GM21528 (cell line): ENCODE results near the gene FOXK1.
"Not testable (repeated sequence)": the region's sequence is repeated elsewhere in the genome, so short reads cannot be mapped to it uniquely, and the experiment has no call there.

ENCODE experiments used
- ATAC-seq: cut with Tn5 transposase; IDR thresholded peaks from one replicate; pipeline ENCODE4 v1.9.1; 2021; ENCODE audit warnings: mild to moderate bottlenecking, moderate library complexity; ENCODE audit not compliant: unreplicated experiment, low FRiP score

Gene FOXK1

DNA sequence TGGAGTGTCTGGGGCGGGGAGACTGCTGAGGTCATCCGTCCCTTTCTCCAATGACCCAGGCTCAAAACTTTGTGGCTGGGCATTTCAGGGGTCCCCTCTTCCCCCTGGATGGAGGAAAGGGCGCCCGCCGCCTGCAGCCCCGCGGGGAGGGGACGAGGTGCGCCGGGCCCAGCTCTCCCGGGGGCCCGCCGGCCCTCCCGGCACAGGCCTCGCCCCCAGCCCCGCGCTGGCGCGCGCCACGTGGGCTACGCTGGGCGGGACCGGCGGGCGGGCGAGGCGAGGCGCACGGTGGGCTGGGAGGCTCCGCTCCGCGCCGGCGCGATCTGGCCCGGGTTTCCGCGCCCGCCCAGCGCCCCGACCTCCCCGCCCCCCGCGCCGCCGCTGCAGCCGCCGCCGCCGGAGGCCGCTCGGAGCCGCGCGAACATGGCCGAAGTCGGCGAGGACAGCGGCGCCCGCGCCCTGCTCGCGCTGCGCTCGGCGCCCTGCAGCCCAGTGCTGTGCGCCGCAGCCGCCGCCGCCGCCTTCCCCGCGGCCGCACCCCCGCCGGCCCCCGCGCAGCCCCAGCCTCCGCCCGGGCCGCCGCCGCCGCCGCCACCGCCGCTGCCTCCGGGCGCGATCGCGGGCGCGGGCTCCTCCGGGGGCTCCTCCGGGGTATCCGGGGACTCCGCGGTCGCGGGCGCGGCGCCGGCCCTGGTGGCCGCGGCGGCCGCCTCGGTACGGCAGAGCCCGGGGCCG, at the start of gene FOXK1:
Gene FOXK1 (plus strand): TSS at position 410 of the 735 bp plus-strand sequence. CDS start 14 bp downstream, at position 424.
- ATAC-seq = peak; percentile 74

DNA sequence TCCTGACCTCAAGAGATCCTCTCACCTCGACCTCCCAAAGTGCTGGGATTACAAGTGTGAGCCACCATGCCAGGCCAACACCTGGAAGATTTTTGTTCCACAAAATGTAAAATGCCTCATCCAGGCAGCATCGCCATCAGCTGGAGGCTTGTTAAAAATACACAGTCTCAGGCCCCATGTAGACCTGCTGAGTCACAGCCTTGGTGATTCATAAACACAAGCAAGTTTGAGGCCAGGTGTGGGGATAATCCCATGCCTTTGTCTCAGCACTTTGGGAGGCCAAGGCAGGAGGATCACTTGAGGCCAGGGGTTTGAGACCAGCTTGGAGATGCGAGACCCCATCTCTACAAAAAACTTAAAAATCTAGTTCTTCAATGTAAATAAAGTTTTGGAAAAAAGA, 49.1 kb upstream of the FOXK1 start:
- ATAC-seq = no peak

DNA sequence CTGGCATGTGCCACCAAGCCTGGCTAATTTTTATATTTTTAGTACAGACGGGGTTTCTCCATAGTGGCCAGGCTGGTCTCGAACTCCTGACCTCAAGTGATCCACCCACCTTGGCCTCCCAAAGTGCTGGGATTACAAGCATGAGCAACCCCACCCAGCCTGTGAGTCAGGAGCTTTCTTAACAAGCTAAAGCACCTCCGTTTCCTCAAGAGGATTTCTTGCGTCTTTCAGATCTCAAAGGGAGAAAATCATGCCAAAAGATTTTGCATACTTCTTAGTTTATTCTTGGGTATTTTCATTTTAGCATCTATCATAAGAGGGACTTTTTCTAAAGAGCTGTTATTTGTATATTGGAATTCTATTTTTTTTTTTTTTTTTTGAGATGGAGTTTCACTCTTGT, 47.9 kb upstream of the FOXK1 start:
- ATAC-seq = no peak

DNA sequence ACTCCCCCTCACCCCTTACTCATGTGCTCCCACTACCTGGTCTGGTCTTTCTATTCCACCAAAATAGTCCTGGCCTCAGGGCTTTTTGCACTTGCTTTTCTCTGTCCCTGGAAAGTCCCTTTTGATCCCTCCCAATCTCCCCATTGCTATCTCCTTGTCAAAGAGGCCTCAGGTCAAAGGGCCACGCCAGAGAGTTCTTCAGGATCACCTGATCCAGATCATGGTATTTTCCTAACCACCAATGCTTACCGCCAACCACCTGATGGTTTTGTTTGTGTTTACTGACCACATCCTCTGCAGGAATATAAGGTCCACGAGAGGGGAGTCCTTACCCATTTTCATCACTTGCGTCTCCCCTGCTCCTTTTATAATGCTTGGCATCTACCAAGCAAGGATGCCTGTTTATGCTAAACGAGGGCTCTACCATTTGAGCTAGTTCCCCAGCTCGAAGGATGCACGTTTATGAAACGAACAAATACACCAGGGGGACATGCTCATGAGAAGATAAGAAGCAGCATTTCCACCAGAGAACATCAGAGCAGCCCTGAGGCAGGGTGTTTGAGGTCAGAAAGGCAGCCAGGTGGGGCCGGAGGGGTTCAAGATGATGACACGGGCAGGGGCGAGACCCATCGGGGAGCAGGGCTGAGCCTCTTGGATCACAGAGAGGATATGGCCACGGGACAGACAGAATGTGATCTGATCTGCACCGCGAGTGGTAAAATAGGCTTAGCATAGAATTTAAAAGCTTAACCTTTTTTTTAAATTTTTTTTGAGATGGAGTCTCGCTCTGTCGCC, 43.1 kb upstream of the FOXK1 start:
- ATAC-seq = no peak

DNA sequence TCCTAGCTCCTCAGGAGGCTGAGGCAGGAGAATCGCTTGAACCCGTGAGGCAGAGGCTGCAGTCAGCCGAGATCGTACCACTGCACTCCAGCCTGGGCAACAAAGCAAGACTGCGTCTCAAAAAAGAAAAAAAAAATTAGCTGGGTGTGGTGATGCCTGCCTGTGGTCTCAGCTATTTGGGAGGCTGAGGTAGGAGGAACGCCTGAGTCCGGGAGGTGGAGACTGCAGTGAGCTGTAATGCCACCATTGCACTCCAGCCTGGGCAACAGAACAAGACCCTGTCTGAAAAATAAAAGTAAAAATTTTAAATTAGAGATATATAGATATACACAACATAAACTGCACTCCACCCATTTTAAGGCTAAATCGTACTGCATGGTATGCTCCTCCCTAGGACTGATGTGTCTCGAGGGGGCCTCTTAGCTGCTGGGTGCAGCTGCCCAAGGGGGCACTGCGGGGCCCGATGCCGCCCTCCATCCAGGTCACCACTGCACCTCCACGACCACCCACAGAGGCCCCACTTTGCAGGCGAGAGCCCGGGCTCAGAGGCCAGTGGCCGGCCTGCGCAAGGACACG, 40.9 kb upstream of the FOXK1 start:
- ATAC-seq = peak; percentile 44

DNA sequence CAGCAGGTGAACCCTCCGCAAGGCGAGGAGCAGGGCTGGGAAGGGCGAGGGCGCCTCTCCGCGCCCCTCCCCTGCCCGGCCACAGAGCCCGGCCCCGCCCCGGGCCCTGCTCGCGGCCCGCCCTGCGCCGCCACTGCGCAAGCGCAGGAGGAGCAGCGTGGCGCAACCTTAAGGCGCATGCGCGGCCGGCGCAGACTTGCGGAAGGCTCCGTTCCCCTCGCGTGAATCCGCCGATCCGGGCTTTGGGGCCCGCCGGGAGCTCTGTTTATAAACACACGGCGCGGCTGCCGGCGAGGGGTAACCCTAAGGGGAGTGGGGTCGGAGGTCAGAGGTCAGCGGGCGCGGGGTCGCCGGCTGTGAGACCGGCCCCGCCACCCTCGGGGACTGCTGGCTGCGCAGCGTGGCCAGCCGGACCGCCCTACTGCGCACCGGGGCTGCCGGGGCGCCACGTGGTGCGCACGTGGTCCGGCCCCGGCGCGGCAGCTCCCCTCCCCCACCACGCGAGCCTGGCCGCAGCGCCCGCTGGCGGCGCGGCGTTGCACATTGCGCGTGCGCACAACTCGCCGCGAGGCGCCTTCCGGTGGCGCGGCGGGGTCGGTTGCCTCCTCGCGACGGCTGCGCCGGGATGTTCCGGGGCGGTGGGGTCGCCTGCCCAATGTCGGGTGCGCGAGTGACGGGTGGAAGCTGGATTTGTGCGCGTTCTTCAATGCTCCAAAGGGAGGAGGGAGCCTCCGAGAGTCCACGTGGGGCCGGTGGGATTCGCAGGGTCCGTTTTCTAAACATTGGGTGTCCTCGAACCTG, 40.2 kb upstream of the FOXK1 start:
- peak; percentile 87 for ATAC-seq

DNA sequence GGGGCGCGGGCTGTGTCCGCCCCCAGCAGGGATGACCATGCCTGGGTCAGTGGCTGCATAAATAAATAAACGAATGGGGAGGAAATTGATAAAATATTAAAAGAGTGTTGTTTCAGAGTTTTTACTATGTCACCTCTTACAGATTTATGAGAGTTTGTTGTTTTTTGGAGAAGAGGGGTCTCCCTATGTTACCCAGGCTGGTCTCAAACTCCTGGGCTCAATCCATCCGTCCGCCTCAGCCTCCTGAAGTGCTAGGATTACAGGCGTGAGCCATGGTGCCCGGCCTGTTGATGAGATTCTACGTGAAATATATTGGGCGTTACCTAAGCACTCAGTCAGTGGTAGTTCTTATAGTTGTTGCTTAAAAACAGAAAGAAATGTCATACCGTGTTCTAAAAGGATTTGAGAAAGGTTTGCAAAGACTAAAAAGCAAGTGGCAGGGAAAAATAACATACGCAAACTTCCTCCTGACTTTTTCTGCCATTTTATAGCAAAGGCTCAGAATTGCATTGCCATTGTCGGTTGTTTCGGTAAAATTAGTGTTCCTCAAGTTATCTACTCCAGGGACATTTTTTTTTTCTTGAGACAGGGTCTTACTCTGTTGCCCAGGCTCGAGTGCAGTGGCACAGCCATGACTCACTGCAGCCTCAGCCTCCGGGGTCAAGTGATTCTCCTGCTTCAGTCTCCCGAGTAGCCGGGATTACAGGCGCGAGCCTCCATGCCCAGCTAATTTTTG, 39.5 kb upstream of the FOXK1 start:
- ATAC-seq = no peak

DNA sequence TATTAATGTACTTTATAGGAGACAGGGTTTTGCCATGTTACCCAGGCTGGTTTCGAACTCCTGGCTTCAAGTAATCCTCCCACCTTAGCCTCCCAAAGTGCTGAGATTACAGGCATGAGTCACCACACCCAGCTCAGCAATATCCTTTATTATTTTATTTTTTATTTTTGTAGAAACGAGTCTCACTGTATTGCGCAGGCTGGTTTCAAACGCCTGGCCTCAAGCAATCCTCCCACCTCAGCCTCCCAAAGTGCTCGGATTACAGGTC, 39.0 kb upstream of the FOXK1 start:
- not testable (repeated sequence) for ATAC-seq

DNA sequence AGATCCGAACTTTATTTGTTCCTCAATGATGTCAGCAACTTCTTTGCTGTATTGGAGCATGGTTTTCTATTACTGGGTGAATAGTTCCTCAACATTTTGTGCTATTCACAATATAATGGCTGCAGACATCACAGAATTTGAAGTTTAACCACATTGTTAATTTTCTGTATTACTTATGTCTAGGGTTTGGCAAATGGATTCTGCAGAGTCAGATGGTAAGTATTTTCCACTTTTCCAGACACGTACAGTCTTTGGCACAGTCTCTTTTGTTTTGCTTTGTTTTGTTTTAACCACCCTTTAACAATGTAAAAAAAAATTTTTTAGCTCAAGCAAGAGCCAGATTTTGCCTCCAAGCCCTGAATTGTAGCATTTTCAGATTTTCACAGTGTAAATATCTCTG, 36.8 kb upstream of the FOXK1 start:
- no peak for ATAC-seq

DNA sequence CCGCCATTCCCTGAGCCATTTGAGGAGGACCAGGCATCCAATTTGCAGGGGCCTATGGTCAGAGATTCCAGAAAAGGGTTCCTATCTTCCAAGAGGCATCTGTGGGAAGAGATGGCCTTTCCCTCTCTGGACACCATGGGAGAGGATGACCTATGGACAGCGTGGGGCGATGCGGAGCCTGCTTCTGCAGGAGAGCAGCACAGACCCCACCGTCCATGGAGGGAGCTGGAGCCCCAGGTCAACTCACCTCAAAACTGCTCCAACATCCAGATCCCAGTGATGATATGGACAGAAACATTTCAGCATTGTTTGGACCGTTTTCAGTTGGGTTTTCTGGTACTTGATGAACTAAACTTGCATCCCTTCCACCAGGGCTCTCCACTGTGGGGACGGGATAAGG, 34.0 kb upstream of the FOXK1 start:
- no peak for ATAC-seq

DNA sequence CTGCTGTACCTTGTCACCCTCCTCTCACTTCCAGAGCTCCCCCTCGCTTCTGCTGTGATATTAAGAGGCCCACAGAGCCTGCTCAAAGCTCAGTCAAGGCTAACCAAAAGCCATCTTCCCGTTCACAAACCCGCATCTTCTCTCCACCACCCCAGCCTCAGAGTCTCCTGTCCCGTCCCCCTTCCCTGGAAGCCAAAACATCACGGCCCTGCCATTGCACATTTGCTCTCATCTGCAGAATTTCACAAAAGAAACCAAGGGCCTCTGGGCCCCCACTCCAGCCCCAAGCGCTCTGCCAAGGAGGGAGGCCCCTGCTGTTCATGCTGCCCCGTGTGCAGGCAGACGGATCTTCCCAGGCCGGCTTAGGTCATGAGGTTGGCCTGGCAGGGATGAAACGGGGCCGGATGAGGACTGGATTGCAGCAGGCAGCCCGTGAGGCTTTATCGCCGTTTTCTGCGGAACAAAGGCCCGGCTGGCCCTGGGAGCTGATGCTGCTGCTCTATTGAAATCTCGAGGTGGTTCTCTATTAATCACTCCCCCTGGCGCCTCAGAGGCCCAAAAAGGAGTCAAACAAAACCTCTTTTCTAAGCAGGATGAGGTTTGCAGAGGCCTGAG, 31.6 kb upstream of the FOXK1 start:
- no peak for ATAC-seq

DNA sequence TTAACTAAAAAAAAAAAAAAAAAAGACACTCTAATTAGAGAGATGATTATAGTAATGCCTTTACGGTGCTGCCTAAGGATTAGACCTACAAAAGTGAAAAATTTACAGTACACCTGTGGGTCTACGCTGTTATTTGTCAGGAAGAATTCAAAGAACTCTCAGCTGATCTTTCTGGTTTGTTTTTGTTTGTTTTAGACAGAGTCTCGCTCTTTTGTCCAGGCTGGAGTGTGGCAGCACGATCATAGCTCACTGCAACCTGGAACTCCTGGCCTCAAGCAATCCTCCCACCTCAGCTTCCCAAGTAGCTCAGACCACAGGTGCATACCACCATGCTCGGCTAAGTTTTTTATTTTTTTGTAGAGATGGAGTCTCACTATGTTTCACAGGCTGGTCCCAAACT, 28.3 kb upstream of the FOXK1 start:
- no peak for ATAC-seq

DNA sequence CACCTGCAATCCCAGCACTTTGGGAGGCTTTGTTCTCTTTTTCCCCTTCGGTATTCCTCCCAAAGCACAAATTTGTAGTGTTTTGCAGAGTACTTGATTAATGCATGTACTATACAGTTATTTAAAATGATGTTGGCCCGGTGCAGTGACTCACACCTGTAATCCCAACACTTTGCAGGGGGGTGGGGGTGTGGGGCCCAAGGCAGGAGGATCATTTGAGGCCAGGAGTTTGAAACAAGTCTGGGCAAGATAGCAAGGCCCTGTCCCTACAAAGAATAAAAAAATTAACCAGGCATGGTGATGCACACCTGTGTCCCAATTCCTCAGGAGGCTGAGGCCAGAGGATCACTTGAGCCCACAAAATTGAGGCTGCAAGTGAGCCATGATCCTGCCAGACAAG, 26.8 kb upstream of the FOXK1 start:
- no peak for ATAC-seq

DNA sequence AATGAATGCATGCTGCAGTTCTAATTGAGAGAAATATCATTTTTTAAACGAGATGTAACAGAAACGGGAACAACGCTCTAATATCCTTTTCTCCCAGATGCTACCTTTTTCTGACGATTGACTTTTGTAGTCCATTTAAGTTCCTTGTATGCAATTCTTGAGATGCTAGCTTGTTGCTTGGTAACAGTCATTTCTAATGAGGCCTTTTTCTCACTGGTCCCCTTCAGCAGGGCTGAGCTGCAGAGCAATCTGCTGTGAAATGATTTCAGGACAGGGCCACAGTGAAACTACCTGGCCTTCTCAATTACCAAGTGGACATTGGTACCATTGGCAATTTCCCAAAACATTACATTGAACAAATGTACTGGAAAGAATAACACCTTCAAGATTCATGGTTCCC, 26.2 kb upstream of the FOXK1 start:
- ATAC-seq = no peak

DNA sequence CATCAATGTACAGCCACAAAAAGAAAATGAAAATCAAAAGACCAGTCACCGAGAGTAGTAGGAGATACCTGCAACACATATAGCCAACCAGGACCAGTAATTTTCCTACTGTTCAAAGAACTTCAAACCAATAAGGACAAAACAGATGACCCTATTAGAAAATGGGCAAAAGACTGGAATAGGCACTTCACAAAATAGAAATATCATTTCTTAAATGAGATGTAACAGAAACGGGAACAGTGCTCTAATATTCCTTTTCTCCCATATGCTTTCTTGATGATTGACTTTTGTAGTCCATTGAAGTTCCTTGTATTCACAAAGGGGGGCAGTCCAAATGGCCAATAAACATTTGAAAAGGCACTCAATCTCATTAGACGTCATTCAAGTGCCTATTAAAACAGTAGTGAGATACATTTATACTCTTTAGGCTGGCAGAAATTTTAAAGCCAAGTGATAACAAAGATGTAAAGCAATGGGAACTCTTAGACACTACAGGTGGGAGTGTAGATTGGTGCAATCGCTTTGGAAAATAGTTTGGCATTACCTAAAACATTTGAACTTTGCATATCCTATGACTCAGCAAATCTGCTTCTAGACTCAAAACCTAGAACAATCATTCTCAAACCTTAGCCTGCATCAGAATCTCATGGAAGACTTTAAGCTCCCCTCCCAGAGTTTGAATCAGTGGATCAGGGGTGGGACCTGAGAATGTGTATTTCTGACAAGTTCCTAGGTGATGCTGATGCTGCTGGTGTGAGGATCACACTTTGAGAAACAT, 24.3 kb upstream of the FOXK1 start:
- no peak for ATAC-seq

DNA sequence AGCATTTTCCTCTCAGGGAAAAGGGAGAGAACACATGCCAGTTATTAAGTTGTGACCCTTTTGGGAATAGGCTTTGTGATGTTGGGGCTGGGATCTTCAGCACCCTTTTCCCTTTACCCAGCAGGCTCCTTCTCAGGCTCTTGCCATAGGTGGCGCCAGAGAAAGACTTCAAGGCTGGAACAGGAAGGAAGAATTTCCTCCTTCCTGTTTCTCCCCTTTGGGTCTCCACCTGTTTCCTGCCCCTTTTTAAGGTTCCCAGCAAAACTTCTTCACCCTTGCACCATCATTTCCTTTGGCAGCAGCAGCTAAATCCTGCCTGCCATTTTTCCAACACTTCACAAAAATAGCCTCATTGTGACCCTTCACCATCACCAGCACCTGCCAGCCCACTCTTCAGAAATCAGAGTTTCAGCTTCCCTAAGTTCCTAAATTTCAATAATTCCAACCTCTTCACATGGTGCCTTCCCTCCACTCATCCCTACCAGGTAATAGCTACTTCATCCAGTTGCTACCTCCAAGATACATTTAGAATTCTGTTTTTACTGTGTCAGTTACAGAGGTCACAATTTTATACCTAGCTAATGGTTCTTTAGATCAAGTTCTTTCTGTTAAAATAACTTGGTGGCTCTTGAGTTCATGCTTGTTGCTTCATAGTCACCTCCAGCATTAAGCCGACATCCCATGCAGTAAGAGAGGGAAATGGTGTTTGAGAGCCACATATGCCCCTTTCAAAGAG, 22.4 kb upstream of the FOXK1 start:
- no peak for ATAC-seq

DNA sequence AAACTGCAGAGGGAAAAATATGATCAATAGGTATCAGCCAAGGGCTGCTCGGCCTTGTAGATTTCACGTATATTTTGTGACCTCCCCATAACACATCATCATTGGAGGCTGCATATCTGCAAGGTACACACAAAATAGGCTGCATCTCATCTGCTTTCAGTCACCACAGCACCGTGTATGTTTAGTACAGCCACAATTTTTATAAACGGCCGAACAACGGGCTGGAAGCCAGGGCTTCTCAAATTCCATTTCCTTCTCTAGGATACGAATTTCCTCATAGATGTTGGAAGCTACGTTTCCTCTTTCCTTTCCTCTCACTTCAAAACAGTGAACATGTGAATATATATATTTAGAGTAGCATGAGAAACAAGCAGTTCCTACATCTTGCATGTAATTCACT, 20.2 kb upstream of the FOXK1 start:
- ATAC-seq = no peak

DNA sequence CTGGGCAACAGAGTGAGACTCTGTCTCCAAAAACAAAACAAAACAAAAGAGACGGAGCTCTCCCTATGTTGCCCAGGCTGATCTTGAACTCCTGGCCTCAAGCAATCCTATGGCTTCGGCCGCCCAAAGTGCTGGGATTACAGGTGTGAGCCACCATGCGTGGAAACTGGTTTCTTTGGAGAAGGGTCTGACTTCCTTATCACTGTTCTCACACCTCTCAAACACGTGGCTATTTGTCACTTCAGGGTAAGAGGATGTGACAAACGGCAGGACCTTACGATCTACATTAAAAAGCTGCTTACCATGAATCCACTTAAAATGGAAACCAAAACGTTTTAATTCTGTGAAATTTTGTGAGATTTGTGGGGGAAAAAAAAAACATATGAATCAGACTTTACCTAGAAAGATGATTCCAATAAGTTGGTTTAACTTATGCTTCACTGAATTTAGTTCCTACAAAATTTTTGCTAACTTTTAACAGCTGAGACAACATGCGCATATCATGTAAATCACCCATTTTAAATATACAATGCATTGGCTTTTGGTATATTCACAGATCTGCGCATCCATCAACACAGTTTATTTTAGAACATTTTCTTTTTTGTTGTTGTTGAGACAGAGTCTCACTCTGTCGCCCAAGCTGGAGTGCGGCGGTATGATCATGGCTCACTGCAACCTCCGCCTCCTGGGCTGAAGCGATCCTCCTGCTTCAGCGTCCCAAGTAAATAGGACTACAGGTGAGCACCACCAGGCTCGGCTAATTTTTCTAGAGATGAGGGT, 18.7 kb upstream of the FOXK1 start:
- ATAC-seq = no peak
